ENCODE measurements around the gene POLR3GL.
"Not testable (repeated sequence)": the region's sequence is repeated elsewhere in the genome, so short reads cannot be mapped to it uniquely, and the experiment has no call there.

Gene POLR3GL

GRCh38 chr1:145964328-145965118, at the start of gene POLR3GL, which contains the start of gene ANKRD34A:
POLR3GL (plus strand) TSS chr1:145964690; CDS start chr1:145974866, 10,176 bp downstream.
ANKRD34A (minus strand) TSS chr1:145964575; CDS start chr1:145961759, 2,816 bp downstream.
- peak; percentile 98 for DNase-seq

GRCh38 chr1:145916745-145917144, 47.7 kb upstream of the POLR3GL start:
- no peak for DNase-seq

GRCh38 chr1:145917595-145917994, 46.9 kb upstream of the POLR3GL start:
- DNase-seq = no peak

- peak; percentile 96 for DNase-seq
These were observed 46.1 kb upstream of the POLR3GL start, which contains the start of gene PEX11B for GRCh38 chr1:145918144-145918991. PEX11B (minus strand) TSS chr1:145918717; CDS start chr1:145918688, 29 bp downstream.

GRCh38 chr1:145918992-145919939, 45.2 kb upstream of the POLR3GL start:
- DNase-seq = peak; percentile 71

- DNase-seq = not testable (repeated sequence)
These were observed 44.2 kb upstream of the POLR3GL start for GRCh38 chr1:145920297-145920696.

GRCh38 chr1:145922266-145922665, 42.2 kb upstream of the POLR3GL start:
- DNase-seq = peak; percentile 17

GRCh38 chr1:145926686-145927062, 37.8 kb upstream of the POLR3GL start:
- DNase-seq = no peak

GRCh38 chr1:145927063-145927886, 37.2 kb upstream of the POLR3GL start, which contains the start of gene RBM8A:
RBM8A (minus strand) TSS chr1:145927484; CDS start chr1:145927426, 58 bp downstream.
- peak; percentile 100 for DNase-seq

- no peak for DNase-seq
These were observed 36.4 kb upstream of the POLR3GL start for GRCh38 chr1:145927916-145928643.

GRCh38 chr1:145932522-145933009, 31.9 kb upstream of the POLR3GL start:
- DNase-seq = peak; percentile 84

- DNase-seq = no peak
These were observed 28.8 kb upstream of the POLR3GL start for GRCh38 chr1:145935708-145936107.

GRCh38 chr1:145936247-145936646, 28.2 kb upstream of the POLR3GL start:
- DNase-seq = no peak

- DNase-seq = no peak
These were observed 27.1 kb upstream of the POLR3GL start for GRCh38 chr1:145937436-145937835.

GRCh38 chr1:145942405-145942804, 22.1 kb upstream of the POLR3GL start:
- DNase-seq = no peak

GRCh38 chr1:145942871-145943270, 21.6 kb upstream of the POLR3GL start:
- DNase-seq = no peak

GRCh38 chr1:145944532-145944931, 20.0 kb upstream of the POLR3GL start:
- no peak for DNase-seq

- no peak for DNase-seq
These were observed 18.0 kb upstream of the POLR3GL start for GRCh38 chr1:145946477-145946986.

- no peak for DNase-seq
These were observed 16.9 kb upstream of the POLR3GL start for GRCh38 chr1:145947551-145947950.

GRCh38 chr1:145949219-145949618, 15.3 kb upstream of the POLR3GL start:
- DNase-seq = no peak

Measured in hematopoietic multipotent progenitor cell treated with erythropoietin and hydrocortisone succinate and interleukin-3 and kit ligand, for 6 days (in vitro differentiated cells).